HepG2 (cell line): ENCODE measurements around the gene ATP9B. TPM values are rescaled to one million over a fixed set of nuclear protein-coding genes. Genes with fewer than 3 reads are reported as not detected.

Experiments
- ATAC-seq: fragments of 200-7000 bp; cut with Tn5 transposase; 3 replicates; pipeline ENCODE4 v1.9.1; 2020; ENCODE audit warnings: mild to moderate bottlenecking, moderate library complexity
- BruUV-seq: library from RNA; stranded (reverse); fragments of 400-500 nt; replicated peaks from 2 replicates; lab custom pipeline; 2021; lab: Mats Ljungman, UMichigan
- CTCF ChIA-PET: fragments of 300-600 bp; formaldehyde crosslinking; extraction: SDS; loops from one replicate; lab custom pipeline; 2021; ENCODE audit warnings: low total read pairs, inconsistent platforms, low intra/inter-chr PET ratio; lab: Yijun Ruan, JAX
- POLR2A ChIA-PET: fragments of 350-600 bp; sonication (Branson Sonifier 250); formaldehyde crosslinking; loops from one replicate; lab custom pipeline; 2020; ENCODE audit warnings: antibody characterized with exemption, inconsistent platforms; lab: Yijun Ruan, JAX
- DNase-seq: peaks from one replicate; pipeline ENCODE4 v3.0.0-alpha.2; 2015; ENCODE audit warnings: low spot score
- FAIRE-seq: peaks from 3 replicates; lab custom pipeline; 2011; peaks lifted over from hg19 to GRCh38; lab: Jason Lieb, UNC
- H2AFZ ChIP-seq: one replicate; pipeline ENCODE4 v1.6.1; 2011; ENCODE audit warnings: low read length, inconsistent platforms
- H3K27ac ChIP-seq: fragments of 300-600 bp; 3 replicates; pipeline ENCODE4 v1.8.0; 2011; ENCODE audit warnings: mixed run types, mild to moderate bottlenecking, mixed read lengths, low read length, inconsistent platforms; ENCODE audit not compliant: insufficient read depth; ENCODE audit errors: extremely low read length
- H3K27me3 ChIP-seq, 2 experiments: fragments of 200-600 bp in 1 of 2; 2 replicates in 1 of 2; 3 replicates in 1 of 2; pipeline versions ENCODE4 v1.6.0 to v1.8.0; 2011; ENCODE audit warnings: low read length in 2 of 2, mild to moderate bottlenecking in 2 of 2, moderate library complexity in 2 of 2, inconsistent platforms in 1 of 2; ENCODE audit not compliant: insufficient read depth in 2 of 2, control insufficient read depth in 1 of 2
- H3K36me3 ChIP-seq, 2 experiments: fragments of 200-600 bp in 1 of 2; replicated peaks in 1 of 2; 2 replicates in 1 of 2; 3 replicates in 1 of 2; pipeline versions ENCODE4 v1.5.1 to v1.8.0; 2011; ENCODE audit warnings: low read length in 2 of 2, inconsistent platforms in 1 of 2; ENCODE audit not compliant: insufficient read depth in 2 of 2, control insufficient read depth in 1 of 2
- H3K4me1 ChIP-seq: 2 replicates; pipeline ENCODE4 v1.5.1; 2012; ENCODE audit warnings: low read length, inconsistent platforms; ENCODE audit not compliant: insufficient read depth
- H3K4me2 ChIP-seq: 2 replicates; pipeline ENCODE4 v1.6.0; 2011; ENCODE audit warnings: low read depth, low read length, inconsistent platforms
- H3K4me3 ChIP-seq, 3 experiments: fragments of 200-600 bp in 1 of 3; sonication (generic), shearing (Covaris generic) in 1 of 3; replicated peaks in 1 of 3; 2 replicates each; pipeline ENCODE4 v1.5.1; 2011 to 2016; ENCODE audit warnings: low read length in 3 of 3, inconsistent platforms in 2 of 3, low read depth in 2 of 3, mild to moderate bottlenecking in 2 of 3, control low read depth in 1 of 3, mixed read lengths in 1 of 3; ENCODE audit not compliant: insufficient read depth in 1 of 3
- H3K79me2 ChIP-seq: one replicate; pipeline ENCODE4 v1.6.1; 2011; ENCODE audit warnings: low read length, inconsistent platforms; ENCODE audit not compliant: insufficient read depth
- H3K9ac ChIP-seq: 2 replicates; pipeline ENCODE4 v1.6.0; 2011; ENCODE audit warnings: mild to moderate bottlenecking, low read depth, low read length, inconsistent platforms; ENCODE audit not compliant: insufficient read depth
- H3K9me3 ChIP-seq: 2 replicates; pipeline ENCODE4 v1.5.1; 2012; ENCODE audit warnings: mild to moderate bottlenecking, low read length
- H4K20me1 ChIP-seq: 2 replicates; pipeline ENCODE4 v1.6.0; 2011; ENCODE audit warnings: inconsistent platforms, mild to moderate bottlenecking, low read length, moderate library complexity; ENCODE audit not compliant: insufficient read depth
- BRCA1 ChIP-seq: sonication (generic); formaldehyde crosslinking; IDR thresholded peaks from 2 replicates; pipeline ENCODE4 v1.4.0; 2020; ENCODE audit warnings: missing genetic modification reagents
- FOXA3 ChIP-seq: IDR thresholded peaks from 2 replicates; pipeline ENCODE4 v1.6.1; 2016; ENCODE audit warnings: missing genetic modification reagents, missing compliant biosample characterization
- GABPB1 ChIP-seq: IDR thresholded peaks from 2 replicates; pipeline ENCODE4 v1.6.1; 2016; ENCODE audit warnings: mild to moderate bottlenecking, missing genetic modification reagents, moderate library complexity, missing compliant biosample characterization
- MED13 ChIP-seq: sonication (generic); formaldehyde crosslinking; IDR thresholded peaks from 2 replicates; pipeline ENCODE4 v1.5.0; 2020; ENCODE audit warnings: missing genetic modification reagents
- PAF1 ChIP-seq: IDR thresholded peaks from 2 replicates; pipeline ENCODE4 v1.6.1; 2016; ENCODE audit warnings: missing genetic modification reagents, missing compliant biosample characterization
- RAD21 ChIP-seq: fragments of 450-650 bp; formaldehyde crosslinking; IDR thresholded peaks from 2 replicates; pipeline ENCODE4 v1.5.0; 2020; ENCODE audit warnings: mild to moderate bottlenecking
- SALL1 ChIP-seq: sonication (generic); formaldehyde crosslinking; IDR thresholded peaks from 2 replicates; pipeline ENCODE4 v1.8.0; 2022; ENCODE audit warnings: mild to moderate bottlenecking, missing genetic modification reagents
- STAG1 ChIP-seq: sonication (generic); formaldehyde crosslinking; IDR thresholded peaks from 2 replicates; pipeline ENCODE4 v1.4.0; 2020; ENCODE audit warnings: missing genetic modification reagents
- USF2 ChIP-seq, 2 experiments: sonication (generic) in 1 of 2; formaldehyde crosslinking in 1 of 2; IDR thresholded peaks; 2 replicates each; pipeline versions ENCODE4 v1.5.1 to v1.6.1; 2011 to 2020; ENCODE audit warnings: borderline replicate concordance in 1 of 2, low read depth in 1 of 2, low read length in 1 of 2, mild to moderate bottlenecking in 1 of 2, missing genetic modification reagents in 1 of 2, moderate library complexity in 1 of 2
- XRCC5 ChIP-seq: fragments of 200-400 bp; formaldehyde crosslinking; optimal IDR thresholded peaks from 2 replicates; pipeline ENCODE3; 2017; ENCODE audit warnings: mild to moderate bottlenecking, low read length
- ZBTB33 ChIP-seq: sonication (generic); formaldehyde crosslinking; IDR thresholded peaks from 2 replicates; pipeline ENCODE4 v1.4.0; 2020; ENCODE audit warnings: missing genetic modification reagents
- ZMYM4 ChIP-seq: sonication (generic); formaldehyde crosslinking; IDR thresholded peaks from 2 replicates; pipeline ENCODE4 v1.8.1; 2023; ENCODE audit warnings: mild to moderate bottlenecking, missing genetic modification reagents
- ZNF263 ChIP-seq: sonication (generic); formaldehyde crosslinking; IDR thresholded peaks from 2 replicates; pipeline ENCODE4 v1.4.0; 2020; ENCODE audit warnings: missing genetic modification reagents
- ZNF670 ChIP-seq: sonication (generic); formaldehyde crosslinking; IDR thresholded peaks from 2 replicates; pipeline ENCODE4 v1.8.0; 2022; ENCODE audit warnings: mild to moderate bottlenecking, missing genetic modification reagents, borderline replicate concordance
- whole genome bisulfite sequencing: methylation state at CpG from one replicate; pipeline ENCODE4 v1.1.6; 2017; ENCODE audit warnings: low lambda C conversion rate; 5-methylcytosine and 5-hydroxymethylcytosine counted together
- in situ Hi-C: cut with HindIII; loops from 2 replicates; pipeline ENCODE4 v1.10.0; 2017; ENCODE audit warnings: low pct_unique_long_range_greater_than_20kb; ENCODE audit not compliant: extremely low pct_ligation_motif_present
- intact Hi-C: fragments of 100-400 bp; cut with micrococcal nuclease; formaldehyde crosslinking; loops from one replicate; pipeline ENCODE4 v1.10.0; 2022; ENCODE audit not compliant: unreplicated experiment
- polyA plus RNA-seq, 8 experiments: library from polyadenylated mRNA; depleted of rRNA in 3 of 8; stranded (reverse) in 7 of 8; unstranded in 1 of 8; fragments of >200 nt; fragmentation: Illumina TruSeq in 4 of 8; extraction: Trizol in 4 of 8; gene quantifications; 2 replicates each; pipeline versions ENCODE4 v1.2.1 to v1.2.3, GENCODE V29; 2011 to 2016; ENCODE audit warnings: low read depth in 4 of 8, missing spikeins in 1 of 8, mixed read lengths in 1 of 8; ENCODE audit not compliant: insufficient read depth in 1 of 8
- total RNA-seq, 5 experiments: library from RNA; depleted of rRNA; stranded (reverse); fragments of >200 nt; fragmentation: Illumina TruSeq; extraction: Trizol; gene quantifications; 2 replicates each; pipeline ENCODE4 v1.2.3, GENCODE V29; 2016; ENCODE audit warnings: low read depth in 1 of 5
- TF ChIP-seq, protein P1 (sequence below), 2 experiments: sonication (generic) in 1 of 2; formaldehyde crosslinking in 1 of 2; IDR thresholded peaks; 2 replicates each; pipeline versions ENCODE4 v1.4.0 to v1.6.1; 2016 to 2020; ENCODE audit warnings: borderline replicate concordance in 1 of 2, low read depth in 1 of 2, mild to moderate bottlenecking in 1 of 2, missing genetic modification reagents in 1 of 2

The ATP9B gene
- total and polyA plus RNA-seq, 2 of the 13 experiments (the other 11 are each of a cell fraction or from before 2014, with no cell fraction given), result 10.8 to 11.3 TPM

GRCh38 chr18:79246309-79247108, 177.3 kb downstream of the ATP9B start:
- in situ Hi-C loops (no loop called here), intact Hi-C loops (no loop called here)
- Histone ChIP-seq H3K4me1 (no peaks in the 10 kb centered on the region), H3K9me3 (no peaks in the 10 kb centered on the region), H3K4me2 (no peak overlapping the region), H3K36me3 (no peaks in the 10 kb centered on the region), H3K79me2 (no peaks in the 10 kb centered on the region), H2AFZ (no peak overlapping the region), H3K9ac (no peak overlapping the region), H3K4me3 (no peak overlapping the region), H3K27ac (no peak overlapping the region), H4K20me1 (0 out of 2 replicates have a peak, but pooled peaks cover 3% of the 10 kb centered on the region), H3K27me3 (no peaks in the 10 kb centered on the region)
- ChIA-PET CTCF (interaction anchor here (1.6 kb wide), 1 partner anchor 262 kb away, joined by 7 read pairs; no protein-coding TSS in a partner anchor), POLR2A (no interaction called here)
- no TSS peak for BruUV-seq
- 63% methylated on average over 29 of the region's 31 CpGs for WGBS
- ATAC-seq (peak; percentile 99), DNase-seq (peak; percentile 36), FAIRE-seq (no peak)
- peak; percentile 94 for TF ChIP-seq ZBTB33
- TF ChIP-seq PAF1 (CRISPR knock-in tag), result no peak
- 0 out of 2 replicates have a peak, but pooled peaks have one; percentile 19 for TF ChIP-seq ZMYM4 (CRISPR knock-in tag)
- TF ChIP-seq USF2 (IDR thresholded peaks at IDR 0.05; ENCODE audit: low read depth, low read length), result no peak
- no peak for TF ChIP-seq USF2 (CRISPR knock-in tag; IDR thresholded peaks at IDR 0.05; ENCODE audit: borderline replicate concordance)
- 0 out of 2 replicates have a peak, but pooled peaks have one; percentile 49 for TF ChIP-seq RAD21
- no peak for TF ChIP-seq SALL1
- peak; percentile 30; the same call in 1 of the 2 replicates for TF ChIP-seq GABPB1 (CRISPR knock-in tag)
- peak; percentile 71 for TF ChIP-seq STAG1
- no peak for TF ChIP-seq MED13
- no peak for TF ChIP-seq BRCA1 (CRISPR knock-in tag)
- TF ChIP-seq, protein P1, sequence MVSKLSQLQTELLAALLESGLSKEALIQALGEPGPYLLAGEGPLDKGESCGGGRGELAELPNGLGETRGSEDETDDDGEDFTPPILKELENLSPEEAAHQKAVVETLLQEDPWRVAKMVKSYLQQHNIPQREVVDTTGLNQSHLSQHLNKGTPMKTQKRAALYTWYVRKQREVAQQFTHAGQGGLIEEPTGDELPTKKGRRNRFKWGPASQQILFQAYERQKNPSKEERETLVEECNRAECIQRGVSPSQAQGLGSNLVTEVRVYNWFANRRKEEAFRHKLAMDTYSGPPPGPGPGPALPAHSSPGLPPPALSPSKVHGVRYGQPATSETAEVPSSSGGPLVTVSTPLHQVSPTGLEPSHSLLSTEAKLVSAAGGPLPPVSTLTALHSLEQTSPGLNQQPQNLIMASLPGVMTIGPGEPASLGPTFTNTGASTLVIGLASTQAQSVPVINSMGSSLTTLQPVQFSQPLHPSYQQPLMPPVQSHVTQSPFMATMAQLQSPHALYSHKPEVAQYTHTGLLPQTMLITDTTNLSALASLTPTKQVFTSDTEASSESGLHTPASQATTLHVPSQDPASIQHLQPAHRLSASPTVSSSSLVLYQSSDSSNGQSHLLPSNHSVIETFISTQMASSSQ (IDR thresholded peaks at IDR 0.05; ENCODE audit: low read depth), result no peak
- TF ChIP-seq, protein P1 (CRISPR knock-in tag; IDR thresholded peaks at IDR 0.05; ENCODE audit: borderline replicate concordance), result no peak
- no peak for TF ChIP-seq FOXA3 (CRISPR knock-in tag)
- TF ChIP-seq ZNF670 (CRISPR knock-in tag), result no peak
- TF ChIP-seq ZNF263 (CRISPR knock-in tag), result peak; percentile 52; the same call in 1 of the 2 replicates
- peak; percentile 62 for TF ChIP-seq XRCC5
